Memory B cell (primary cell): Measurements from ENCODE around the gene TMEM60.
A peak's percentile ranks its signal among the peaks of the same experiment; 100 is the strongest.

Experiments used
- ATAC-seq: fragments of 150-1000 bp; cut with Tn5 transposase; 2 replicates; pipeline ENCODE4 v1.10.0; 2021; ENCODE audit warnings: low read depth, mild to moderate bottlenecking, moderate library complexity
- DNase-seq, 2 donors: peaks; one replicate each; pipeline ENCODE4 v3.0.0; 2022; ENCODE audit warnings: low spot score in 2 of 2
- H3K27ac Mint-ChIP-seq: one replicate; pipeline ENCODE4 v1.8.0; 2022; ENCODE audit warnings: mild to moderate bottlenecking, moderate library complexity, mixed read lengths
- H3K27me3 Mint-ChIP-seq: one replicate; pipeline ENCODE4 v1.8.0; 2022; ENCODE audit warnings: mixed read lengths
- H3K36me3 Mint-ChIP-seq: one replicate; pipeline ENCODE4 v1.8.0; 2022; ENCODE audit warnings: mild to moderate bottlenecking, mixed read lengths
- H3K4me1 Mint-ChIP-seq: one replicate; pipeline ENCODE4 v1.8.0; 2022; ENCODE audit warnings: mixed read lengths
- H3K4me3 Mint-ChIP-seq: one replicate; pipeline ENCODE4 v1.8.0; 2022; ENCODE audit warnings: mild to moderate bottlenecking, moderate library complexity, mixed read lengths
- H3K9me3 Mint-ChIP-seq: one replicate; pipeline ENCODE4 v1.8.0; 2022; ENCODE audit warnings: mixed read lengths

Gene TMEM60

GRCh38 chr7:77825131-77825530, 26.9 kb upstream of the TMEM60 start:
- Mint-ChIP-seq H3K4me1 (peaks cover 32% of the 10 kb centered on the region), H3K36me3 (peaks cover 27% of the 10 kb centered on the region), H3K9me3 (peaks cover 21% of the 10 kb centered on the region), H3K4me3 (no peak overlapping the region), H3K27ac (peak overlapping the region; percentile 90), H3K27me3 (no peaks in the 10 kb centered on the region)
- DNase-seq (no peak), ATAC-seq (no peak)

GRCh38 chr7:77824636-77825035, 26.4 kb upstream of the TMEM60 start:
- H3K27ac Mint-ChIP-seq = peak overlapping the region; percentile 90

GRCh38 chr7:77823787-77824186, 25.6 kb upstream of the TMEM60 start:
- peak overlapping the region; percentile 70 for H3K4me3 Mint-ChIP-seq
- peak; percentile 31 for ATAC-seq
- DNase-seq = no peak
- no peaks in the 10 kb centered on the region for H3K27me3 Mint-ChIP-seq
- peak overlapping the region; percentile 90 for H3K27ac Mint-ChIP-seq
- H3K4me1 Mint-ChIP-seq = peaks cover 36% of the 10 kb centered on the region
- peaks cover 39% of the 10 kb centered on the region for H3K36me3 Mint-ChIP-seq
- peaks cover 30% of the 10 kb centered on the region for H3K9me3 Mint-ChIP-seq

More at GRCh38 chr7:77824636-77825035, 26.4 kb upstream of the TMEM60 start:
- Mint-ChIP-seq H3K4me3 (no peak overlapping the region), H3K9me3 (peaks cover 23% of the 10 kb centered on the region), H3K27me3 (no peaks in the 10 kb centered on the region), H3K4me1 (peaks cover 30% of the 10 kb centered on the region), H3K36me3 (peaks cover 32% of the 10 kb centered on the region)
- no peak for DNase-seq
- no peak for ATAC-seq

DNA sequence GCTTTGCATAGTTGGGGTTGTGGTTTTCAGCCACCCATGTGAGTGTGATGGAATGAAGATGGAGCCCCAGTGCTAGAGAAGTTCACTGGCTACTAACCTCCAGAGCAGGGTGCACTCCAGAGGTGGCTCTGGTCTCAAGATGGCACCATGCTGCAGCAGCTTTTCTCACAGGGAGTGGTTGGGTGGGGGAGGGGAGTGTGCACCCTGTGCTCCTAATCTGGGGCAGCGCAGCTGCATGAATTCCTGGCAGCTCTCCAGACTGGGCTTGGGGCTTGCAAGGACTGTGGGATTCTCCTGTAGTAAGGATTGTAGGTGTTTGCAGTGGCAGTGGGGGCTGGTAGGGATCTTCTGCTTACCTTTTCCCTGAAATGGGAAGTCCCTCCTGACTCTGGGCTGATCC, 24.0 kb upstream of the TMEM60 start:
- H3K4me1 Mint-ChIP-seq = peaks cover 36% of the 10 kb centered on the region
- peaks cover 50% of the 10 kb centered on the region for H3K36me3 Mint-ChIP-seq
- H3K9me3 Mint-ChIP-seq = peaks cover 33% of the 10 kb centered on the region
- H3K27ac Mint-ChIP-seq = no peak overlapping the region
- ATAC-seq = no peak
- no peaks in the 10 kb centered on the region for H3K27me3 Mint-ChIP-seq
- peak overlapping the region; percentile 49 for H3K4me3 Mint-ChIP-seq
- no peak for DNase-seq

DNA sequence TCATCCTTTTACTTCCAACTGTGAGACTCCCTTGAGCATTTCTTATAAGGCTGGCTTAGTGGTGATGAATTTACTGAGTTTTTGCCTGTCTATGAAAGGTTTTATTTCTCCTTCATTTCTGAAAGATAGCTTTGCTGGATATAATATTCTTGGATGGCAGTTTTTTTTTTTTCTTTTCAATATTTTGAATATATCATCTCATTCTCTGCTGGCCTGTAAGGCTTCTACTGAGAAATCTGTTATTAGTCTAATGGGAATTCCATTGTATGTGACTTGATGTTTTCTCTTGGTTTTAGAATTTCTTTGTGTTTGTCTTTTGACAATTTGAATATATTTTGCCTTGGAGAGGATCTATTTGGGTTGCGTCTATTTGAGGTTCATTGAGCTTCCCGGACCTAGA, 22.7 kb upstream of the TMEM60 start:
- Mint-ChIP-seq H3K27me3 (no peaks in the 10 kb centered on the region), H3K27ac (peak overlapping the region; percentile 87), H3K4me1 (peaks cover 35% of the 10 kb centered on the region), H3K36me3 (peaks cover 56% of the 10 kb centered on the region), H3K4me3 (peak overlapping the region; percentile 24), H3K9me3 (peaks cover 36% of the 10 kb centered on the region)
- DNase-seq (no peak), ATAC-seq (no peak)

GRCh38 chr7:77819021-77819420, 20.8 kb upstream of the TMEM60 start:
- peaks cover 52% of the 10 kb centered on the region for H3K36me3 Mint-ChIP-seq
- H3K4me1 Mint-ChIP-seq = peaks cover 34% of the 10 kb centered on the region
- no peaks in the 10 kb centered on the region for H3K27me3 Mint-ChIP-seq
- DNase-seq (no peak), ATAC-seq (no peak)
- H3K9me3 Mint-ChIP-seq = peaks cover 32% of the 10 kb centered on the region
- H3K27ac Mint-ChIP-seq = peak overlapping the region; percentile 23
- H3K4me3 Mint-ChIP-seq = no peak overlapping the region

DNA sequence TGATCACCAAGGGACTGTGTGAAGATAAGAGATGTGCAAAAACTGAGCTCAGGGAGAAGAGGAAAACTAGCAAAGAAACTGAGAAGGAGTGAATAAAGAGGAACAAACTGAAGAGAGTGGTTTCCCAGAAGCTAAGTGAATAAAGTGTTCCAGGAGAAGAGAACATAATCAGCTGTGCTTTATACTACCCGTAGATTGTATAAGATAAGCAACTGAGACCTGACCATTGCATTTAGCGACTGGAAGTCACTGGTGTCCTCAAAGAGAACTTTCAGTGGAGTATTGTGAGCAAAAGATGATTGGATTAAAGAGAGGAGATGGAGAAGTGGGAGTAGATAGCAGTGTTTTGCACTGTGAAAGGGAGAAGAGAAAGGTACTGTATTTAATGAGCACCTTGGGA, 14.9 kb upstream of the TMEM60 start:
- peaks cover 26% of the 10 kb centered on the region for H3K36me3 Mint-ChIP-seq
- peak overlapping the region; percentile 8 for H3K4me3 Mint-ChIP-seq
- peaks cover 12% of the 10 kb centered on the region for H3K9me3 Mint-ChIP-seq
- no peaks in the 10 kb centered on the region for H3K27me3 Mint-ChIP-seq
- H3K4me1 Mint-ChIP-seq = peaks cover 36% of the 10 kb centered on the region
- H3K27ac Mint-ChIP-seq = peak overlapping the region; percentile 57
- ATAC-seq (peak; percentile 27), DNase-seq (no peak)

GRCh38 chr7:77812290-77812685, 14.1 kb upstream of the TMEM60 start:
- peaks cover 16% of the 10 kb centered on the region for H3K9me3 Mint-ChIP-seq
- no peaks in the 10 kb centered on the region for H3K27me3 Mint-ChIP-seq
- ATAC-seq (no peak), DNase-seq (no peak)
- peaks cover 26% of the 10 kb centered on the region for H3K36me3 Mint-ChIP-seq
- H3K4me1 Mint-ChIP-seq = peaks cover 36% of the 10 kb centered on the region
- no peak overlapping the region for H3K4me3 Mint-ChIP-seq
- peak overlapping the region; percentile 57 for H3K27ac Mint-ChIP-seq

DNA sequence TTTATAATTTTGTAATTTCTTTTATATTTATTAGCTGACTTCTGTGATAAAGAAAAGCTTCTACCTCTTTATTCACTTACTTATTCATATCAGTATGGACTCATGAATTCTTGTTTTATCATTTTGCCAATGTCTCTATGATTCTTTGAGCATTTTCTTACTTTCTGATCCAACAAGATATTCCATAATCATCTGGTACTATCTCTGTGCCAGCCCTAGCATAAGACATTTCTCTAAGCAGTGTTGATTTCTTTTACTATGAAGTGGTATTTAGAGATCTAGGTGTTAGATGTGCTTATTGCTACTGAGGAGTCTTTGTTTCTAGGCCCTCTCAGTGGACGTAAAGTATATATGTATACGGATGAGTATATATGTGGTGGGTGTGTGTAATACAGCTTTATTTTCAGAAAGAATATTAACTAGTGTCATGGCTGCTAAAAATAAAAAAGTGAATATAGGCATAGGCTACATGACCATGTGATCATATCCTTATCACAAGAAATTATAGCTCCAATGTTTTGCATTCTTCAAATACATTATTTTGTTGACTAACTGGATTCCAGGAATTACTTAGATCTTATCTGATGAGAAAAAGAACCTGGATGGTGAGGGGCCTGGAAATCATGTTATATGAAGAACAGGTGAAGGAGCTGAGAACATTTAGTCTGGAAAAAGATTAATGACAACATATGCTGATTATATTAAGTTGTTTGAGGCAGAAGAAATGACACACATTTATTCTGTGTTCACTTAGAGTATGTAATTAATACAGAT, 13.5 kb upstream of the TMEM60 start:
- Mint-ChIP-seq H3K27me3 (no peaks in the 10 kb centered on the region), H3K27ac (no peak overlapping the region), H3K36me3 (peaks cover 23% of the 10 kb centered on the region), H3K9me3 (peaks cover 13% of the 10 kb centered on the region), H3K4me1 (peaks cover 33% of the 10 kb centered on the region), H3K4me3 (no peak overlapping the region)
- no peak for ATAC-seq
- DNase-seq = no peak

- Mint-ChIP-seq H3K27me3 (no peaks in the 10 kb centered on the region), H3K27ac (no peak overlapping the region), H3K4me1 (peaks cover 35% of the 10 kb centered on the region), H3K36me3 (peaks cover 31% of the 10 kb centered on the region), H3K4me3 (no peak overlapping the region), H3K9me3 (peaks cover 14% of the 10 kb centered on the region)
- no peak for ATAC-seq
- DNase-seq = no peak
Observed at GRCh38 chr7:77808517-77808916, 10.3 kb upstream of the TMEM60 start.

GRCh38 chr7:77806425-77806824, 8.2 kb upstream of the TMEM60 start:
- Mint-ChIP-seq H3K9me3 (peaks cover 14% of the 10 kb centered on the region), H3K36me3 (peaks cover 31% of the 10 kb centered on the region), H3K27me3 (no peaks in the 10 kb centered on the region), H3K27ac (no peak overlapping the region), H3K4me1 (peaks cover 35% of the 10 kb centered on the region), H3K4me3 (no peak overlapping the region)
- DNase-seq = no peak
- ATAC-seq = no peak

DNA sequence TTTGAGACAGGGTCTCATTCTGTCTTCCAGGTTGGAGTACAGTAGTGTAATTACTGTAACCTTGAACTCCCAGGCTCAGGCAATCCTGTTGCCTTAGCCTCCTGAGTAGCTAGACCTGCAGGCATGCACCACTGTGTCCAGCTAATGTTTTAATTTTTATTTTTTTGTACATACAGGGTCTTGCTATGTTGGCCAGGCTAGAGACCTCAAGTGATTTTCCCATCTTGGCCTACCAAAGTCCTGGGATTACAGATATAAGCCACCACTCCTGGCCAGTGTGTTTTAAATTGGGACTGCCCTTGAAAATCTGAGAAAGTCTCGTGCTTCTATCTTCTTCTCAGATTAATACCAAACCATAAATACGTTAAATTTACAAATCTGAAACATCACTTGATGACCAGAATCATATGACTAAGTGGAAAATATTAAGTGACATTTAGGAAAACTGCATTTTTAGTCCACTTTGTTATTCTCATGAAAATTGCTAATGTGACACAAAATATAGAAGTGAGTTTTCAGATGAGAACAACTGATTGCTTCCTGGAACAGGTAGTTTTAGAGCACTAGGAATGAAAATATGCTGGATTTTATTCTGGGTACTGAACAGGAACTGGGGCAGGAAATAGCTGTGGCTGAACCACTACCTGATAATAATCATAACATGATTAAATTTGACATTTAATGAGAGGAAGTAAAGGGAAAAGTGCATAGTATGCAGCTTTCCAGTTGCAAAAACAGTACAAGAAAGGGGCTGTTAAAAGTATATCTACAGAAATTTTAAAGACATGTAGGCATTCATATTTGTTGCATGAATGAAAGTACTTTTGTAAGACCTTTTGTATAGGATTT, 4.5 kb upstream of the TMEM60 start:
- DNase-seq (no peak), ATAC-seq (no peak)
- peaks cover 37% of the 10 kb centered on the region for H3K4me1 Mint-ChIP-seq
- peak overlapping the region; percentile 63 for H3K4me3 Mint-ChIP-seq
- H3K27me3 Mint-ChIP-seq = no peaks in the 10 kb centered on the region
- H3K36me3 Mint-ChIP-seq = peaks cover 19% of the 10 kb centered on the region
- peaks cover 11% of the 10 kb centered on the region for H3K9me3 Mint-ChIP-seq
- peak overlapping the region; percentile 77 for H3K27ac Mint-ChIP-seq

- Mint-ChIP-seq H3K36me3 (peaks cover 7% of the 10 kb centered on the region), H3K27me3 (no peaks in the 10 kb centered on the region), H3K4me3 (peak overlapping the region; percentile 89), H3K9me3 (peaks cover 2% of the 10 kb centered on the region), H3K27ac (peak overlapping the region; percentile 77), H3K4me1 (peaks cover 50% of the 10 kb centered on the region)
- ATAC-seq (no peak), DNase-seq (no peak)
Observed at GRCh38 chr7:77800730-77801129, 2.5 kb upstream of the TMEM60 start.

DNA sequence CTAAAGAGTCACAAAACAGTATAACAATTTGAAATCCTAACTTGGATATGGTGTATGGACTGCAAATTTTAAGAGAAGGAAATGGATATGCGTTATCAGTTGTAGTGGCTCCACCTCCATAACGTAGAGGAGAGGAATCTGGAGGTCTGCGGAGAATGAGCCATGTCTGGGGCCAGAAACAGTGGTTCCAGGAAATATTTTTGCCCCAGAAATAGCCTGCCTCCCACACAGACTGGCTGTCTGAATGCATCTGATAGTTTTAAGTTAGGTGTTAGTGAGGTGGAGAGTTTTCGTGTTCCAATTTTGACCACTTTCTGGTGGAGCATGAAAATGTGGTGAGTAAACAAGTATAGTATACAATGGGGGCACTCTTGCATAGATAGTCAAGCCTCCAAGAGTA, 1.9 kb upstream of the TMEM60 start:
- Mint-ChIP-seq H3K36me3 (peaks cover 4% of the 10 kb centered on the region), H3K4me1 (peaks cover 48% of the 10 kb centered on the region), H3K9me3 (peaks cover 2% of the 10 kb centered on the region), H3K27ac (peak overlapping the region; percentile 77), H3K4me3 (peak overlapping the region; percentile 89), H3K27me3 (no peaks in the 10 kb centered on the region)
- ATAC-seq (no peak), DNase-seq (no peak)
